GM12801 (cell line): ENCODE measurements around the gene NUP50.

Experiments used
- CTCF ChIP-seq: IDR thresholded peaks from one replicate; pipeline ENCODE4 v1.5.1; 2011; ENCODE audit warnings: control low read depth; ENCODE audit not compliant: insufficient read length; ENCODE audit errors: extremely low read depth

Gene NUP50

GRCh38 chr22:45197606-45198462 is 34.1 kb downstream of the NUP50 start:
- TF ChIP-seq CTCF, result no peak

DNA sequence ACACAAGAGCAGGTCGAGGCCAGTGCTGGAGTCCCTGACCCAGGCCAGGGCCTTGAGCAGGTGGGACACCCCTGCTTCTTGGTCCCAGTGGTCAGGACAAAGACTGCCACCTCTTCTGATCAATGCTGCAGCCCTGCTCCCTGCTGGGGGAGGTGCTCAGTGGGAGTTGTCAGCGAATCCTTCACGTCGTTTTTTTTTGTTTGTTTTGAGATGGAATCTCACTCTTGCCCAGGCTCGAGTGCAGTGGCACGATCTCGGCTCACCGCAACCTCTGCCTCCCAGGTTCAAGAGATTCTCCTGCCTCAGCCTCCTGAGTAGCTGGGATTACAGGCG is 34.7 kb downstream of the NUP50 start:
- TF ChIP-seq CTCF, result no peak

DNA sequence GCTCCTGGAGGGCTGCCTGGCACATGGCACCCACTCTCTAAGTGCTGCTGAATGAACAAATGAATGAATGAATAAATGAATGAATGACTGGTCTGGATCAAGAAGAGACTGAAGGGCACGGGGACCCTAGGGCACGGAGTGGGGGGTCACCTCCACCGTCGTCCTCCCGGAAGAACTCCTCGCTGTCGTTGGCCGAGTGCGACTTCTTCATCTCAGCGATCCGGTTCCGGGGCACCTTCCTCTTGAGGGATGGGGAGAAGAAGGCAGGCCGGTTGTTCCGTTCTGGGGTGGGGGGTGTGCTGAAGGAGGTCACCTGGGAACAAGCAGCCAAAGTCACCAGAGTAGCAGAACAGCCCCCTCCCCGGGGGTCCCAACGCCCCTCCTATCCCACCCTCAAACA is 36.0 kb downstream of the NUP50 start:
- TF ChIP-seq CTCF, result no peak

DNA sequence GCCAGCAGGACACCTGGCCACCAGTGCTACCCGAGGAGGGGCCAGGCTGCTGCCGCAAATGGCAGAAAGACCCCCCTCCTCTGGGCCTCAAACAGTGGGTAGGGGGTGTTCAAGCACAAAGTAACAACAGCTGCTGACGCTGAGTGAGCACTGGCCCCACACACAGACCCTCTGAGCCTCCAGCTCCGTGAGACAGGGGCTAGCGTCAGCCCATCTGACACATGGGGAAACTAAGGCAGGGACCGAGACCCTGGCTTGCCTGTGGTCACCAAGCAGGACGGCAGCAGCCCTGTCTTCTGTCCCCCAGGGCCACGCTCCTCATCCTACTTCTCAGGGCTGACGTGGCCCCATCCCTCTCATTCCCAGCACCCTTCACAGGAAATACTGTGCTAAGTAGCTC is 36.5 kb downstream of the NUP50 start:
- no peak for TF ChIP-seq CTCF

GRCh38 chr22:45200860-45201511 is 37.3 kb downstream of the NUP50 start:
- no peak for TF ChIP-seq CTCF

GRCh38 chr22:45201678-45202332 is 38.1 kb downstream of the NUP50 start:
- TF ChIP-seq CTCF, result no peak

DNA sequence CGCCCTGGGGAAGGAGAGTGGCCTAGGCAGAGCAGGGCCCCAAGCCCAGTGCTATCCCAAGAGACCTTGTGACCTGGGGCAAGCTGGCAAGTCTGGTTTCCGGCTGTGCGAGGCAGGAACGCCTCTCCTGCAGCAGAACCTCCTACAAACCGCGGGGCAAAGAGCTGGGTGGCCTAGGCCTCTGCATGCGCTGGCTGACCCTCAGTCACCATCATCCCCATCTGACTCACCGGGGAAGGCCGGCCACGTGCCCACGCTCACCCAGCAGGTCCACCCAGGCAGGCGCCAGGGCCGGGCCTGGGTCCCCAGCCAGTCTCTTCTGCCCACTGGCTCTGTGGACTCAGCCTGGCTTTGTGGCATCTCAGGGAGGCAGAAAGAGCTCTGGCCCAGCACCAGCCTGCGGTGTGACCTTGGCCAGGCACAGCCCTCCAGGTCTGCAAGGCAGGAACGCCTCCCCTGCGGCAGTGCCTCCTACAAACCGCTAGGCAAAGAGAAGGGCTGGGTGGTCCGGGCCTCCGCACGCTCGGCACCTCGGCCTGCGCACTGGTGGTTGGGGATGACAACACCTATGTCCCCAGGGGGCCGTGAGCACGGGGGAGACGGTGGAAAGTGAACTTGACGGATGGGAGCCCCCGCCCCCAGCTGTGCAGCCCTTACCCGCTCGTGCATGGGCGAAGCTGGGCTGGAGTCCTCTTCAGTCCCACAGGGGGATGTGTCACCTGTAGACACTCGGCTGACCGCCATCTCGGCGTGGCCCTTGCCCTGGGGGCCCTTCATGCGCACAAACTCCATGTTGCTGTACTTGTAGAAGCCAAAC is 38.8 kb downstream of the NUP50 start:
- TF ChIP-seq CTCF, result no peak
